C1 segment of cervical spinal cord (tissue), 14 donors: ENCODE results near the gene TMEM11.

Experiments
- DNase-seq, 14 donors: peaks; one replicate each; lab custom pipeline; 2025; lab: John Stamatoyannopoulos, UW

TMEM11 gene

DNA sequence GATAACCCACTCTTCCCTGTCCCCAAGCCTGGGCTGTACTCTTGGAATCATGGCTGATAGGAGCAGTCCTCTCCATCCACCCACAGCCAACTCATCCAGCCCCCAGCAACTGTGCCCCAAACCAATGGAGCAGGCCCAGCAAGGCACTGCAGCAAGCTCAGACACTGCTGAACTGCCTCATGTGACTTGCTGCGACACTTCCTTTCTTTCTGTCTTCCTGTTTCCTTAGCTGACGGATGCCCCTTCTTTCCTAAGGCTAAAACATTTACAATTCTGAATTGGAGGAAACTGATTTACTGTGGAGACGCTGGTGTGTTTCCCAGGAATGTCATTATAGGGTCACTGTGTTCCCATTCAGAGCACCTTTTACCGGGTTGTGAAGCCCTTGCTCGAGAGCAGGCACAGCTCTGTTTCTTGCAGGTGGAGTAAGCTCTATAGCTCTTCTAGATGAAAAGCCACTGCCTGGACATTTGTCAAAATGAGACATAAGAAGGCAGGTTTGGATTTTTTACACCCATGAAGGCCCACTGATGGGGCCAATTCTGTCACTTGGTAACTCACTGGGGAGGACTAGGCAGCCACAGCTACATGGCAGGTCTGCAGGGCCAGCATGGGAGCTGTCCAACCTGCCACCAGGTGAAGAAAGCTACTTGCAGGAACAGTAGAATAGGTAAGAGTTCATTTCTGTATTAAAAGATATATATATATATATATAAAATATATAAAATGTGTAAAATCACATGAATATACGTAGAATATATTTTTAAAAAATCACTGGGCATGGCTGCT lies 27.4 kb downstream of the TMEM11 start:
- DNase-seq = no peak

DNA sequence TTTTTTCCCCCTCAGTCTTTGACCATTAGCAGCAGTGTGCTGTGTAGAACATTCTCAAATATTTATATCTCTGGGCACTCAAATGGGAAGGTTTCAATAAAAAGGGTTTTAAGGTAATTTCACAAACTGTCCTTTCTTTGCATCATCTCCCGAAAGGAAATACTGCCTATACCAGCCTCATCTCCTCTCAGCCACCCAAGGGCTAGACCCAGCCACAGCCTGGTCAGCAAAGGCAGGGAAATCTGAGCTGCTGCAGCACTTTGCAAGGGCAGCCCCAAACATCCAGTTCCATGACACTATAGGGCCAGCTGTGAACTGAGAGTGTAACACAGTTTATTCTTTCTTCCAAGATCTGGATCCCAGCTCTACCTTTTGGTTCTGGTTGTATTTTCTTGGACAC lies 28.9 kb downstream of the TMEM11 start:
- DNase-seq = no peak

DNA sequence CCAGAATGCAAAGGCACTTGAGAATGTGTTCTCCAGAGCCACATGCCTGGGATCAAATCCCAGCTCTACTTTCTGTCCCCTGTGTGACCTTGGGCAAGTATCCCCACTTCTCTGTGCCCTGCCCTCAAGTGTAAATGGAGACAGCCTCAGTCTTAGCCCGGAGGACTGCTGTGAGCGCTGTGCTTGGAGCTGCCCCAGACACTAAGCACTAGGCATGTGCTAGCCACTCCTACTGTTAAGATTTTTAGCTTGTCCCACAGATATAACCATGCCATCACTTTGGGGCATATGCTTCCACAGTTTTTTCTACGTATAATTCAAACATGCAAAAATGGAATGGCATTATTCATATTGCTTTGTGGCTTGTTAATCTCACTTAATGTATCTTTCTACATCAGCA lies 29.4 kb downstream of the TMEM11 start:
- no peak for DNase-seq

DNA sequence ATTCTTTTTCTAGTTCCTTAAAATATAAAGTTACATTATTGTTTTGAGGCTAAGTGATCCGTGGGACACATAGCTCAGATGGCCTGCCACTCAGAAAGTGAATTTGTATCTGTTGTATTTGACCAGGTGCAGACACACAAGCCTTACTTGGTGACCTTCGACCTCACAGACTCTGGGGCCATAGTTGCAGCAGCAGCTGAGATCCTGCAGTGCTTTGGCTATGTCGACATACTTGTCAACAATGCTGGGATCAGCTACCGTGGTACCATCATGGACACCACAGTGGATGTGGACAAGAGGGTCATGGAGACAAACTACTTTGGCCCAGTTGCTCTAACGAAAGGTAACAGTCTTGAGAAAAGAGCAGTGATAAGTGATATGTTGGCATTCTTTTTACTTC lies 30.5 kb downstream of the TMEM11 start:
- DNase-seq = no peak

DNA sequence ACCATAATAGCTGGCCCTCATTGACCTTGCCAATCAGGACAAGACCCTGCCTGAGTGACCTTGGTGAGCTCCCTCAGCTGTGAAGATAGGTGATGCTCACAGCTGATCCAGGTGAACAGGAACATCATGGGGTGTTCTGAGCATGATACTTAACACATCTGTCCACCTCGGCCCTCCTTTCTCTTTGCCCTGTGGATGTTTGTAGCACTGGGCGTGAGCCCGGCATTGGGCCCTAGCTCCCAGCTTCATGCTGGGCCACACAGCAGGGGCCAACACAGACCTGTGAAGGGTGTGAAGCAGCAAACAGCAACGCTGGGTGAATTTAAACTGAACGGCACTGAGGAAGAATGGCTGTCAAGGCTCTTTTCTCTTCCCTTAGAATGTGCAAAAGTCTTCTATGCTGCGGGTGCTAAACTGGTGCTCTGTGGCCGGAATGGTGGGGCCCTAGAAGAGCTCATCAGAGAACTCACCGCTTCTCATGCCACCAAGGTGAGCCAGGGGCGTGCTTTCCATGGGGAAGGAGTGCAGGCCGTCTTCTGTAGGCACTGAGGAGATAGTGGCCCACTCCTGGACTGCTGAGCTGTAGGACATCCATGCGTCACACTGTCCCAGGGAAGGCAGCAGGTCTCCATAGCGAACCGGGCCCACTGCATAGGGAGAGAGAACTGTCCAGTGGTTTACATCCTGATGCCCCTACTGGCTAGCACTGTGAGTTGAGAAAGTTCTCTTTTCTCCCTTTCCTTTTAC lies 35.9 kb downstream of the TMEM11 start:
- DNase-seq = no peak

DNA sequence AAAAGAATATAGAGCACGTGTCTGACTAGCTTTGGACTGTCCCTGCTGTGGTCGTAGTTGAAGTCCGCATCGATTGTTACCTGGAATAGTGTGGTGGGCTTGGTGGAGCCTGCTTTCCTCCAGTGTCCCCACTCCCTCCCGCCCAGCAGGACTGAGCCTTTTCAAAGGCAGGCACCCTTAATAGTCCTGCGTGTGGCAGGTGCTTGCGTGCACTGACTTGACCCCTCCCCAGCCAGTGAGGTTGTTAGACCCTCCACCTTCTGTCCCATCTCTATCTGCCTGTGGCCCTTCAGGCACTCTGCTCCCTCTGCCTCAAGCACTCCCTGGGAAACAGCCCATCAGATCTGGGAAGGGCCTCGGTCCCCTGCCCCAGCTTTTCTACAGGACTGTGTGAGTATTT lies 36.6 kb downstream of the TMEM11 start:
- no peak for DNase-seq

DNA sequence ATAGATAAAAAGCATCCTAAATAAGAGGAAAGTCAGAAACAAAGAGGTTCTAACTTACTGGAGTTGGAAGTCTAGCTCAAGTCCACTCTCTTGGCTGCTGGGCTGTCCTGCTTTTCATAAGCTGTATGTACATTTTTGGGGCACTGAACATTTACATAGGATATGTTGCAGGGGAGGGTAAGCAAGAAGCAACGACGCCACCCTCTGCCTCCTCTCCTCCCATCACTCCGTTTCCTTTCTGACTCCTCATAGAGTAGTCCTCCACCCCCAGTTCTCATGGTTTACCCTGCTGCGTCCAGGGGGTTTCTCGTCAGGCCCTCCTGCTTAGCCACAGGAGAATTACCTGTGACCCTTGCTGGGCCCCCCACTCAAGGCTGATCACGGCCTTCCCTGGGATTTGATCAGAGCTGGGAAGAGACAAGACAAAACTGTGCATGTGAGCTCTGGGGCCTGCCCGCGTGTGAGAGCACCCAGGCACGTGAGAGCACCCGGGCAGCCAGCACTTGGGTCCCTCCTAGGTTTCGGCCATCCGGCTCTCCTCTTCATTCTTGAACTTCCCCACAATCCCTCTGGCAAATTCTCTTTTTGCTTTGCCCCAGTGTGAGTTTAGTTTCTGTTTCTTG lies 37.1 kb downstream of the TMEM11 start:
- no peak for DNase-seq

DNA sequence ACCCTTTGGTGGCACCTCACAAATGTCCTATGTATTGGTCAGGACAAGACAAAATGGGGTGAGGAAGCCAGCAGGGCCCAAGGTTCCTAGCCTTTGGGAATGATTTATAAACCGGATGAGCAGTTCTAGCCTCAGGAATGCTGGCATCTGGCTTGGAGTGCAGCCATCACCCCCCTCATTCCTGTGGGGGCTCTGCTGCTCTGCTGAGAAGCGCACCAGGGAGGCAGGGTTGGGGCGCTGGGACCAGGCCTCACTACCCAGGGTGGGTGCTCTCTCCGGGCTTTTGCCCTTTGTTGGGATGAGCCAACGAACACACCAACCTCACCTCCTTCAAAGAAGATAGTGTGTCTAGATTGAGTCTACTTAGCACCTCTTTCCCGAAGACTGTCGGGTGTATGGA lies 39.2 kb downstream of the TMEM11 start:
- DNase-seq = no peak

DNA sequence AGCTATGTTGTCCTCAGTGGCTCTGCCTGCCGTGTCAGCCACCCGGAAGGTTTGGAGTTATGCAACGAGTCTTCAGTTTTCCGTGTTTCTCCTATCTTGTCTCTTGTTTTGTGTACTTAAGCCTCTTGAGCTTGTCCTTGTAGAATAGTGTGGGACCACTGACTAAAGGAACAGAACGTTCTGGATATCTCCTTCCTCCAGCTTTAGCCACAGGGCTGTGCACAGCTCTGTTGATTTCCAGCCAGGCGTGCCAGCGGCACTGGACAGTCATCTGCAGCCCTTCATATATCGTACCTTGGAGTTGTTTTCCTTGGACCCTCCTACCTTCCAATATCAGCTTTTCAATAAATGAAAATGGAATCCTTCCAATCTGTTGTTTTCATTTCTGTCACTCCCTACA lies 39.8 kb downstream of the TMEM11 start:
- no peak for DNase-seq

DNA sequence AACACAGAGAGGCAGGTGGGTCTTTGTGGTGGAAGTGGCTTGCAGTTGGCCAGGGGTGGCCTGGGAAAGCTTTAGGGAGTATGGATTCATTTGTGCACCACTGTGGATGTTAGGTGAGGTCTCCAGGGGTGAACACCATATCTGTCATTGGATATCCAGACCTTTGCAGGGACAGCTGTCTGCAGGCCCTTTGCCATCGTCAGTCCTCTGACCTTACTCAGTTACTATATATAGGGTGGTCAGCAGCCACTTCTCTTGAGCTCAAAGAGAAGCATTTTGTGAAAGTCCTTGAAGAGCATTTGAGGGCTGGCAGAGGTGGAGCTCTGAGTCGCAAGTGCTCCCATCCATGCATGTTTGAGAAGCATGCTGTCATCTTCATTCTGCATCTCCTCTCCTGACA lies 40.4 kb downstream of the TMEM11 start:
- no peak for DNase-seq

DNA sequence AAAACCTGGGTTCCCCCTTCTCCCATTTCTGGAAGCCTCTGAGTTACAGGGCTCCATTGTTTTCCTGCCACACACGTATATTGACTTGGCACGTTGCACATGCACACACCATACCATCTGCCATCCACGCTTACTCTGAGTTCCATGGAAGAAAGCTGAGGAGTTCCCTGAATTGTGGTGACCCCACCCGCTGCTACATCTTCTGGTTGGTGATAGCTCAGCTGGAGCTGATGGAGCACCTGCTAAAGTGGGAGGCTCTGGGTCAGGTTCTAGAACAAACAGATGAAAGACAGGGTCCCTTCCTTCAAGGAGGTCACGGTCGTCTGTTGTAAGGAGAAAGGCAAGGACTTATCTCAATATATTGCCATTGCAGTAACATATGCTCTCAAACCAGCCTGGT lies 41.1 kb downstream of the TMEM11 start:
- no peak for DNase-seq

DNA sequence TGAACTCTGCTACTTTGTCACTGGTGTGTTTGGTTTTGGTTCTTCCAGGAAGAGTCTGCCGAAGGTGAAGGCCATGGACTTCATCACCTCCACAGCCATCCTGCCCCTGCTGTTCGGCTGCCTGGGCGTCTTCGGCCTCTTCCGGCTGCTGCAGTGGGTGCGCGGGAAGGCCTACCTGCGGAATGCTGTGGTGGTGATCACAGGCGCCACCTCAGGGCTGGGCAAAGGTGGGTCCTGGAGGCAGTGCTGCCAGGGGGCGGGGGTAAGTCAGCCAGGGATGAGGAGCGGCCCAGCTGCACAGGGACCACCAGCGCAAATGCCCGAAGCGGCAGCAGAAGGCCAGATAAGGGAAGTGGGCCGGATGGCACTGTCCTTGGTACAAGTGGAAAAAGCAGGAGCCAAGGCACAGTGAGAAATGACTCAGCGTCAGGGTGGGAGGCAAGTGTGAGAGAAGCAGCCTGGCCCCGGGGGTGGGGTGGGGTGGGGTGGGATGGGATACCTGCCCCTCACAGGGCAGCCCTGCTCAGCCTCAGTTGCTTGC lies 41.9 kb downstream of the TMEM11 start:
- no peak for DNase-seq

DNA sequence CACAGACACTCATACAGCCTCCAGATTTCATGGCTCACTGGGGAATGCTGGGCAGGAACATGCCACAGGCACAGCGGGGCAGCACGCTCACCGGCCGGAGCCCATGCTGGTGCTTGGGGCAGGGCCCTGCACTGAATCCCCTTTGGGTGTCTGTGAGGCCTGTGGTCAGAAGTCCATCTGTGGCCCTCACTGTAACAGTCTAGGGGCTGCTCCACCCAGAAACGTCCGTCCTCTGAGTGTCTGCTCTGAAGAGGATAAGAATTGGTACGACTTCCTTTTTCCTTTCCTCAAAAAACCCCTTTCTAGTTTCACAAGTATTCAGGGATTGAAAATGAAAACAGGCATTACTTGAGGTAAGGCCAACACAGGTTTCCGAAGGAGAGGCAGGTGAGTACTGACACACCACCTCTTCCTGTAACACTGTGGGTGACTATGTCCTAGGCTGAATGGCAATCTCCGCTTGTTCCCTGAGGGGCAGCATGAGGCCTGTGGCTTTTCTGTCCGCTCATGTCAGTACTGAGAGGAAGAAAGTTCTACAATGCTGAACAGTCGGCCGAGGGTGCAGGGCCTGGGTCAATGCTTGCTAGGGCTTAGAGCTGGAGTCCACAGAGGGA lies 42.5 kb downstream of the TMEM11 start:
- DNase-seq = no peak

DNA sequence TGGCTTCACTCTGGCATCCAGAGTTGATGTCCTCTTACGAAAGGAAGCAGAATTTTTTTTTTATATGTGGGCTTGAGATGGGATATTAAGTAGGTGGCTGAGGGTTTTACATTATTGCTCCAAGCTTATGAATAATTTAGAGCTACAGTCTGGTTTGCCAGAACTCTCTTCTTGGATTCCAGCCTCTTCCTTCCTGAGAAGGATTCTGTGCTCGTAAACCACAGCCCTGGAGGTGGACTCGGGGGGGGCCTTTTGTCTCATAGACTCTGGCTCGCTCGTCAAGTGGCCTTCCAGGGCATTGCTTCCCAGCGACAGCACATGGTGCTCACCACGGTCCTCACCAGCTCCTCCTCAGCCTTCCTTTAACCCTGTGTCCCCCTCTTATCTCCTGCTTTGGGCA lies 43.2 kb downstream of the TMEM11 start:
- DNase-seq = peak in 1 of 14 donors; percentile 45

DNA sequence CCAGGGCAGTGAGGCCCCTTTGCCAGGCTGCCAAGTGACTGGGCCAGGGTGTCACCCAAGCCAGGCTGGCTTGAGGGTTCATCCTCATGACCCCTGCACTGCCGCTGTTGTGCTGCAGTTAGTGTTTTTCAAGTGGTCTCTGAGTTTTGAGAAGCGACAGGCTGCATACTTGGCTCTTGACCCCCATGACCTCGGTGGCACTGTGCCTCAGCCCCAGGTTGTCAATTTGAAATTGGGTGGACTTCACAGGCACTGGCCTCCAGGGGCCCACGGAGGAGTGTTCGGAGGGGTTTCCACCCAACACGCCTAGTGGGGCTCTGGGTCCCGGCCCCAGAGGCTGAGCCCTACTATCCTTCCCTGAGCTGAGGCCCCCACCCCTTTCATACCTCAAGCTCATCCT lies 44.5 kb downstream of the TMEM11 start:
- no peak for DNase-seq

DNA sequence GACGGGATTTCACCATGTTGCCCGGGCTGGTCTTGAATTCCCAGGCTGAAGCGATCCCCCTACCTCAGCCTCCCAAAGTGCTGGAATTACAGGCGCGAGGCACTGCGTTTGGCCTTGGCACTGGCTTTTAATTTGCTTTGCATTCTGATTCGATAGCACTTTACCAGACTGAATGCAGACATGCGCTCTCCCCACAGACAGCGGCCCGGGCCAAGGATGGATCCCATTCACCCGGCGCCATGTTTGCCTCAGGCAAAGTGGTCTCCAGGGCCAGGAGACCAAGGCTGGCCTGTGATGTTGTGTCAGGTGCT lies 45.5 kb downstream of the TMEM11 start:
- no peak for DNase-seq

DNA sequence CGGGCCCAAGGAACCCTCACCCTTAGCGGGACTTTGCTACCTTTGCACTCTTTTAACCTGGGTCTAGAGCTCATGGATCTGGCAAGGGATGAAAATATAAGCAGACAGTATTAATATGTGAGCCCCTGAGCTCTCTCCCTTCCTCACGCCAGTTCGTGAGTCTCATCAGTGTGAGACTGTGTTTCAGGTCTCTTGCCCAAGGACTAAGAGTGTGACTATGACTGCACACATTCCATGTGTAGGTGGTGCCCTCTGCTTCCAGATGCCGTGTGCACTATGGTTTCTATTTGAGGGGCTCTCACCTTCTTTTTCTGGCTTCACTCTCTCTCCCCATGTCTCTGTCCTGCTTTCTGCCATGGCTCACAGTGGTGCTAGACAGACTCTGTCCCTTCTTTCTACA lies 46.7 kb downstream of the TMEM11 start:
- DNase-seq = no peak

DNA sequence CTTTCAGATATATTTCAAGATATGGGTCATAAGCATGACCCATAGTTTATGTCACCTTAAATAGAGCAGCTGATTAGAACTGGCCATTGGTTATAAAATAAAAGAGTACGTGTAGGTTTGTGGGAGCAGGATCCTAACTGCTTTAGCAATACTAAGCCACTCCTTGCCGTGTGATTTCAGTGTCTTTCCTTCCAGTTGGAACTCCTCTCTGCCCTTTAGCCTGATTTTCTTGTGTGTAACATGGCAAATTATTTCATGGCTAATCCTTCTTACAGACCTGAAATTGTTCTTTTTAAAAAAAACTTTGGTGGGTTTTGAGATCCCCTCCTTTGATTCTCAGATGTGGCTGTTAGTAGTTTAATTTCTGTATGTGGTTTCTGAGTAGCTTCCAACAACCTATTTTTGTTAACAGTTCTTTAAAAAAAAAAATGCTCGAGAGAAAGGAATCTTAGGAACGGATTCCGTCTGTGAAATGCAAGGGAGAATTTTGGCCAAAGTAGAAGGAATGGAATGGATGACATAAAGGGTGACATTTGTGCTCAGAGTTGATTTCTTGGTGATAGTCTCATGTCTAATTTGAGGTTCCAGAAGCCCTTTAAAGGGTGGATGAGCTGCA lies 47.3 kb downstream of the TMEM11 start:
- DNase-seq = no peak

DNA sequence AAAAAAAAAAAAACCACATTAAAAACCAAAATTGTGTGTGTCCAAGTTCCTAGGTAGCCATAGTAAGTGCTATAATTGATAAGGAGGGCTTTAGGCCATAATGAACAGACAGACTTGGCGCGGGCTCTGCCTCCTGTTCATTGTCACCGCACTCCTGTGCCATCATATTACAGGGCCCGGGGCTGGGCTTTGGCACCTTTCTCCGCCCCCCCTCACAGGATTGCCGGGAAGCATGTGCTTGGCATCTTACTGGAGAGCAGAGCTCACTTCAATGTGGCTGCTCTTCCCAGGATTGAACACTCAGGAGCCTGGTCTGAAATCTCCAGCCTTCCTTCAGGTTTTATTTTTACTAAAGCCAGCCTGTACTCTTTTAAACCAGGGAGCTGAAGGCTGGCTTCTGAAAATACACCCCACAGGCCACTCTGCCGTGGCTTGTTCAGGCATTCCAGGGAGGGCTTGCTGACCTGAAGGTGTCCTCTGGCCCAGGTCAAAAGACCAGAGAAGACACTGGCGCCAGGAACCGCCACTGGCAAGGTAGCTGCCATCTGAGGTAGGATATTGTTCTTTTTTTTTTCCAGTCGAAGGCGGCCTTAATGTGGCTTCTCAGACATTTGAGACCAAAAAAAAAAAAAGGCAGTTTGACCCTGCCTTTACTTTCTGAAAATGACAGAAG lies 47.9 kb downstream of the TMEM11 start:
- DNase-seq = peak in 1 of 14 donors; percentile 28

DNA sequence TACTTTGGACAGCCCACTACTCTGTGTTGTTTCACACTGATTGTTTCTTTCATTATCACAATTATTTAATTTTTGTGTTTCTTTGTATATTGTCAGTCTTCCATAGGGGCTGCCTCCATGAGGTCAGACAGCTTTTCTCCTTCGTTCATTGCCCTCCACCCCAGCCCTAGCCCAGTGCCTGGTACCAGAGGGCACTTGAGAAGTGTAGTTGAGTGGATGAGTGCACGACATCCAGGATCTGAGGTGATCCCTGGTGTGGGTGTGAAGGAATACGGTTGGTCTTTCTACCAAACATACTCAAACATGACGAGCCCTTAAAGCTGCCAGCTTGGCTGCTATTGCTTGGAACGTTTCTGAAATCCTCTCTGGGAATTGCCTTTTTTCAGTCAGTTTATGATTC lies 49.3 kb downstream of the TMEM11 start:
- no peak for DNase-seq

DNA sequence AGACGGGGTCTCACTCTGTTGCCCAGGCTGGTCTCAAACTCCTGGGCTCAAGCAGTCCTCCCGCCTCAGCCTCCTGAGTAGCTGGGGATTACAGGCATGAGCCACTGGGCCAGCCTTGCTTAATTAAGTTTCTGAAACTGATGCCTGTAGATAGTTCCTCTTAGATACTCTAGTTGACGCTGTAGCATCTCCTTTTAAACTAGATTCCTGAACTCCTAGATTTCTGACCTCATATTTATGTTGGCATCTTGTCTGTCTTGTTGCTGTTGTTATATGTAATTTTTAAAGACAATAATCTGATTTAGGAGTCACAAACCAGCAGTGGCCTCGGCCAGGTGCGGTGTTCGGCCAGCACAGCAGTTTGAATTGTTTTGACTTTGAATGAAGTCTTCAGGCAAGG lies 49.7 kb downstream of the TMEM11 start:
- DNase-seq = no peak
